Loucy (cell line): ENCODE data around the gene SLC7A9.

Experiments
- H2AFZ ChIP-seq: fragments of 200-600 bp; sonication (generic); 2 replicates; pipeline ENCODE4 v1.6.0; 2016; ENCODE audit warnings: antibody characterized with exemption, mild to moderate bottlenecking, low read length, moderate library complexity
- H3F3A ChIP-seq: fragments of 200-600 bp; 2 replicates; pipeline ENCODE4 v1.6.0; 2016; ENCODE audit warnings: antibody characterized with exemption, low read depth, mild to moderate bottlenecking
- H3K27me3 ChIP-seq: fragments of 200-600 bp; sonication (generic); 2 replicates; pipeline ENCODE4 v1.6.1; 2014; ENCODE audit warnings: low read length, mild to moderate bottlenecking; ENCODE audit not compliant: insufficient read depth, poor library complexity, severe bottlenecking
- H3K36me3 ChIP-seq: fragments of 200-600 bp; sonication (generic); 2 replicates; pipeline ENCODE4 v1.6.1; 2016; ENCODE audit warnings: low read length; ENCODE audit not compliant: insufficient read depth
- H3K4me1 ChIP-seq: fragments of 200-600 bp; sonication (generic); 2 replicates; pipeline ENCODE4 v1.5.1; 2014; ENCODE audit warnings: low read length, mild to moderate bottlenecking; ENCODE audit not compliant: insufficient read depth, poor library complexity, severe bottlenecking
- H3K4me2 ChIP-seq: fragments of 200-600 bp; sonication (generic); 2 replicates; pipeline ENCODE4 v1.6.0; 2014; ENCODE audit warnings: antibody characterized with exemption, low read length, low read depth, mild to moderate bottlenecking; ENCODE audit not compliant: poor library complexity, severe bottlenecking
- H3K4me3 ChIP-seq: fragments of 200-600 bp; sonication (generic); 2 replicates; pipeline ENCODE4 v1.5.1; 2014; ENCODE audit warnings: low read length, mild to moderate bottlenecking, mixed read lengths; ENCODE audit not compliant: poor library complexity, severe bottlenecking
- H3K79me2 ChIP-seq: fragments of 200-600 bp; sonication (generic); 2 replicates; pipeline ENCODE4 v1.6.1; 2014; ENCODE audit warnings: low read length; ENCODE audit not compliant: insufficient read depth
- H3K9ac ChIP-seq: fragments of 200-600 bp; sonication (generic); 2 replicates; pipeline ENCODE4 v1.6.0; 2014; ENCODE audit warnings: mild to moderate bottlenecking, low read depth, low read length, moderate library complexity; ENCODE audit not compliant: poor library complexity, severe bottlenecking
- H3K9me2 ChIP-seq: fragments of 200-600 bp; sonication (generic); replicated peaks from 2 replicates; pipeline ENCODE4 v1.6.1; 2016; ENCODE audit warnings: low read depth, low read length, mixed read lengths
- H3K9me3 ChIP-seq: fragments of 200-600 bp; sonication (generic); 2 replicates; pipeline ENCODE4 v1.6.1; 2014; ENCODE audit warnings: mild to moderate bottlenecking, antibody characterized with exemption, low read length, low read depth; ENCODE audit not compliant: insufficient read depth
- H4K20me1 ChIP-seq: fragments of 200-600 bp; sonication (generic); 2 replicates; pipeline ENCODE4 v1.6.0; 2014; ENCODE audit warnings: antibody characterized with exemption, low read length, mild to moderate bottlenecking; ENCODE audit not compliant: insufficient read depth, poor library complexity, severe bottlenecking
- EZH2phosphoT487 ChIP-seq: fragments of 200-600 bp; IDR thresholded peaks from 2 replicates; pipeline ENCODE4 v1.6.1; 2018; ENCODE audit warnings: antibody characterized with exemption, mild to moderate bottlenecking, moderate library complexity, borderline replicate concordance
- TF ChIP-seq, protein P1 (sequence below): fragments of 200-600 bp; sonication (generic); conservative IDR thresholded peaks from 2 replicates; pipeline ENCODE4 v1.5.1; 2014; ENCODE audit warnings: mild to moderate bottlenecking, antibody characterized with exemption, low read length

Gene SLC7A9

DNA sequence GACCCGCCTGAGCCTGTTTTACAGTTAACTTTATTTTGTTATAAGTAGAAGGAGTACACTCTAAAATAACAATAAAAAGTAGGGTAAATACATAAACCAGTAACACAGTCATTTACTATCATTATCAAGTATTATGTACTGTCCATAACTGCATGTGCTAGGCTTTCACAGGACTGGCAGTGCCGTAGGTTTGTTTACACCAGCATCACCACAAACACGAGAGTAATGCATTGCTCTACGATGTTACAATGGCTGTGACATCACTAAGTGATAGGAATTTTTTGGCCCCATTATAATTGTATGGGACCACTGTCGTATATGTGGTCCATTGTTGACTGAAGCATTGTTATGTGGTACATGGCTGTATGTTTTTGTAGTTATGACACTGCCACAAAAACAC, 41.3 kb upstream of the SLC7A9 start:
- H3K4me1 ChIP-seq = no peaks in the 10 kb centered on the region
- H3K9ac ChIP-seq = no peak overlapping the region
- H3F3A ChIP-seq = no peaks in the 10 kb centered on the region
- H2AFZ ChIP-seq = no peak overlapping the region
- H3K4me2 ChIP-seq = no peak overlapping the region
- H3K4me3 ChIP-seq = no peak overlapping the region
- no peaks in the 10 kb centered on the region for H4K20me1 ChIP-seq
- no peaks in the 10 kb centered on the region for H3K9me2 ChIP-seq
- H3K36me3 ChIP-seq = no peaks in the 10 kb centered on the region
- H3K79me2 ChIP-seq = no peaks in the 10 kb centered on the region
- no peaks in the 10 kb centered on the region for H3K27me3 ChIP-seq
- no peak for TF ChIP-seq EZH2phosphoT487
- TF ChIP-seq, protein P1, sequence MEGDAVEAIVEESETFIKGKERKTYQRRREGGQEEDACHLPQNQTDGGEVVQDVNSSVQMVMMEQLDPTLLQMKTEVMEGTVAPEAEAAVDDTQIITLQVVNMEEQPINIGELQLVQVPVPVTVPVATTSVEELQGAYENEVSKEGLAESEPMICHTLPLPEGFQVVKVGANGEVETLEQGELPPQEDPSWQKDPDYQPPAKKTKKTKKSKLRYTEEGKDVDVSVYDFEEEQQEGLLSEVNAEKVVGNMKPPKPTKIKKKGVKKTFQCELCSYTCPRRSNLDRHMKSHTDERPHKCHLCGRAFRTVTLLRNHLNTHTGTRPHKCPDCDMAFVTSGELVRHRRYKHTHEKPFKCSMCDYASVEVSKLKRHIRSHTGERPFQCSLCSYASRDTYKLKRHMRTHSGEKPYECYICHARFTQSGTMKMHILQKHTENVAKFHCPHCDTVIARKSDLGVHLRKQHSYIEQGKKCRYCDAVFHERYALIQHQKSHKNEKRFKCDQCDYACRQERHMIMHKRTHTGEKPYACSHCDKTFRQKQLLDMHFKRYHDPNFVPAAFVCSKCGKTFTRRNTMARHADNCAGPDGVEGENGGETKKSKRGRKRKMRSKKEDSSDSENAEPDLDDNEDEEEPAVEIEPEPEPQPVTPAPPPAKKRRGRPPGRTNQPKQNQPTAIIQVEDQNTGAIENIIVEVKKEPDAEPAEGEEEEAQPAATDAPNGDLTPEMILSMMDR = no peak
- no peaks in the 10 kb centered on the region for H3K9me3 ChIP-seq

GRCh38 chr19:32910094-32910493, 40.5 kb upstream of the SLC7A9 start:
- Histone ChIP-seq H3K79me2 (no peaks in the 10 kb centered on the region), H3K4me1 (no peaks in the 10 kb centered on the region), H3F3A (no peaks in the 10 kb centered on the region), H3K9me2 (no peaks in the 10 kb centered on the region), H3K4me2 (no peak overlapping the region), H2AFZ (no peak overlapping the region), H3K36me3 (no peaks in the 10 kb centered on the region), H3K27me3 (no peaks in the 10 kb centered on the region), H3K4me3 (no peak overlapping the region), H4K20me1 (no peaks in the 10 kb centered on the region), H3K9ac (no peak overlapping the region), H3K9me3 (no peaks in the 10 kb centered on the region)
- TF ChIP-seq, protein P1 = no peak
- TF ChIP-seq EZH2phosphoT487 = no peak

DNA sequence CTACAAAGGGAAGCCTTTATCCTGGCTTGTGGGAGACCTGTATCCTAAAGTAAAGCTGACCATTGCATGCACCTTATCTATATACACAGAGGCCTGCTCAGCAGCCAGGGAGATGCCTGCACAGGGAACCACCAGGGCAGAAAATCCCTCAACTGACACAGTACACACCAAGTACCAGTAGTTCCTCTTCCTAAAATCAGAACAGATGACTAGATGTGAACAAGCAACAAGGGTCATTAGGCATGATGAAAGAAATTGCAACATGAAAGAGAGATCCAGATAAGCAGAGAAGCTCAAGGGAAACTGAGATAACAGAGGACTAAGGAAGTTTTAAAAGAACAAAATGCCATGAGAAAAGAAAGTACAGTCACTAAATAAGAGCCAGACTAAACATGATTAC, 39.7 kb upstream of the SLC7A9 start:
- H3K9me3 ChIP-seq = no peaks in the 10 kb centered on the region
- H3K4me1 ChIP-seq = no peaks in the 10 kb centered on the region
- no peaks in the 10 kb centered on the region for H3K9me2 ChIP-seq

More for the DNA sequence above, 39.7 kb upstream of the SLC7A9 start:
- TF ChIP-seq EZH2phosphoT487 = no peak
- TF ChIP-seq, protein P1 = no peak
- no peak overlapping the region for H3K9ac ChIP-seq
- no peaks in the 10 kb centered on the region for H3K27me3 ChIP-seq
- no peak overlapping the region for H3K4me2 ChIP-seq
- no peaks in the 10 kb centered on the region for H4K20me1 ChIP-seq
- no peaks in the 10 kb centered on the region for H3K36me3 ChIP-seq
- H3K79me2 ChIP-seq = no peaks in the 10 kb centered on the region
- no peaks in the 10 kb centered on the region for H3F3A ChIP-seq
- H2AFZ ChIP-seq = no peak overlapping the region
- no peak overlapping the region for H3K4me3 ChIP-seq
